ENCODE measurements around the gene PLD4.

PLD4 gene

GRCh38 chr14:104982548-104983230 lies 58.0 kb downstream of the PLD4 start:
- TF ChIP-seq CTCF (IDR thresholded peaks at IDR 0.05; ENCODE audit: low read depth, low read length), result no peak
- no peak overlapping the region for H3K4me3 ChIP-seq (ENCODE audit: low read depth, low read length)
